Activated T-cell treated with anti-CD3 and anti-CD28 coated beads for 1 hour (primary cell): ENCODE results near the gene PRKAR2B.
"Not testable (repeated sequence)": the region's sequence is repeated elsewhere in the genome, so short reads cannot be mapped to it uniquely, and the experiment has no call there.

Experiments used
- DNase-seq: peaks from one replicate; pipeline ENCODE4 v3.0.0-alpha.2; 2020; ENCODE audit warnings: low read depth

Gene PRKAR2B

GRCh38 chr7:107048783-107049418 lies 4.4 kb downstream of the PRKAR2B start:
- no peak for DNase-seq

GRCh38 chr7:107049480-107049879 lies 5.0 kb downstream of the PRKAR2B start:
- DNase-seq: no peak

GRCh38 chr7:107049971-107050532 lies 5.5 kb downstream of the PRKAR2B start:
- DNase-seq: no peak

GRCh38 chr7:107051376-107051775 lies 6.9 kb downstream of the PRKAR2B start:
- DNase-seq: no peak

GRCh38 chr7:107054965-107055364 lies 10.5 kb downstream of the PRKAR2B start:
- DNase-seq: not testable (repeated sequence)

GRCh38 chr7:107056058-107056457 lies 11.6 kb downstream of the PRKAR2B start:
- not testable (repeated sequence) for DNase-seq

- no peak for DNase-seq
Measured at GRCh38 chr7:107056728-107057473, 12.4 kb downstream of the PRKAR2B start.

- DNase-seq: no peak
Measured at GRCh38 chr7:107057474-107057833, 12.9 kb downstream of the PRKAR2B start.

GRCh38 chr7:107059468-107059867 lies 15.0 kb downstream of the PRKAR2B start:
- no peak for DNase-seq

GRCh38 chr7:107063245-107064120 lies 19.0 kb downstream of the PRKAR2B start:
- no peak for DNase-seq

- no peak for DNase-seq
Measured at GRCh38 chr7:107064255-107064654, 19.8 kb downstream of the PRKAR2B start.

- DNase-seq: no peak
Measured at GRCh38 chr7:107065929-107066247, 21.4 kb downstream of the PRKAR2B start.

GRCh38 chr7:107068156-107068555 lies 23.7 kb downstream of the PRKAR2B start:
- DNase-seq: no peak

GRCh38 chr7:107069457-107069856 lies 25.0 kb downstream of the PRKAR2B start:
- DNase-seq: no peak

GRCh38 chr7:107070710-107071109 lies 26.2 kb downstream of the PRKAR2B start:
- no peak for DNase-seq

GRCh38 chr7:107071129-107071528 lies 26.6 kb downstream of the PRKAR2B start:
- DNase-seq: no peak

GRCh38 chr7:107072133-107072532 lies 27.6 kb downstream of the PRKAR2B start:
- no peak for DNase-seq

GRCh38 chr7:107075863-107076574 lies 31.5 kb downstream of the PRKAR2B start:
- no peak for DNase-seq

GRCh38 chr7:107076781-107077698 lies 32.5 kb downstream of the PRKAR2B start:
- no peak for DNase-seq

GRCh38 chr7:107077699-107078516 lies 33.4 kb downstream of the PRKAR2B start:
- DNase-seq: no peak
